Eye (tissue), 1 donor: Measurements from ENCODE around the gene SPATS2.
A peak's percentile ranks its signal among the peaks of the same experiment; 100 is the strongest.
"Not testable (repeated sequence)": the region's sequence is repeated elsewhere in the genome, so short reads cannot be mapped to it uniquely, and the experiment has no call there.

ENCODE experiments used
- DNase-seq: peaks from one replicate; pipeline ENCODE4 v3.0.0-alpha.2; 2015

SPATS2 gene

DNA sequence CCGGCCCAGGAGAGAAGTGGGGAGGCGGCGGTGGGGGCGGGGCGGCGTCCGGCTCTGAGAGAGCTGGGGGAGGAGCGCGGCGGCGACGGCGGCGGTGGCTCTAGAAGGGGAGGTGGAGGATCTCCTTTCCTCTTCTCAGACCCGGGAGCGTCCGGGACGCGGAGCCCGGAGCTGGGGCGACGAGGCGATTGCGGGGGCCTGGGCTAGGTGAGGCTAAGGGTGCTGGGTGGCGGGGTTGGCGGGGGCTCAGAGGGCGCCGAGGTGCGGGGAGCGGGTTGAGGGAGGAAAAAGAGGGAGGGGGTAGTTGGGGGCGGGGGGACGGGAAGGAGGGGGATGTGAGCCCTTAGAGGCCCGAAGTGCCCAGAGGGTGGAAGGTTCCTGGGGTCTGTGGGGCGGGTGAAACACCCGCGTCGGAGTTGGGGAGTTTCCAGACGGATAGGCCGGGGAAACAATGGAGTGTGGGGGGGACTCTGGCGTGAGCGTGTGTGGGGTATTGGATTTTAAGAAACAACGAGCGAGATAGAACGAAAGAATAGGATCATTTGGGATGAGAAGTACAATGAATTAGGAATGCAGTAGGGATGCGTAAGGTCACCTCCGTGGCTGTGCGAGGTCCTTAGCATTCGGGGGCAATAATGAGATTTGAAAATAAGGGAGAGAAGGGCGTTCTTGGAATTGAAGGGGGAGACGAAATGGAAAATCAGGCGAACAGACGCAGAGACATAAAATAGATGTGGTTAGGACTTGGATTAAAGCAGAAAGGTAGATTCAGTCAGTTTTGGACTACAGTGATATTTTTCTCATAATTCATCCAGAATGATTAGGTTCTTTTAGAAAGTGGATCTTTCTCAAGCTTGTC lies at the start of gene SPATS2:
Gene SPATS2, plus strand, starts transcription at position 82 of the 859 bp plus-strand sequence. CDS start 93,551 bp downstream, outside the sequence.
- DNase-seq, result no peak

DNA sequence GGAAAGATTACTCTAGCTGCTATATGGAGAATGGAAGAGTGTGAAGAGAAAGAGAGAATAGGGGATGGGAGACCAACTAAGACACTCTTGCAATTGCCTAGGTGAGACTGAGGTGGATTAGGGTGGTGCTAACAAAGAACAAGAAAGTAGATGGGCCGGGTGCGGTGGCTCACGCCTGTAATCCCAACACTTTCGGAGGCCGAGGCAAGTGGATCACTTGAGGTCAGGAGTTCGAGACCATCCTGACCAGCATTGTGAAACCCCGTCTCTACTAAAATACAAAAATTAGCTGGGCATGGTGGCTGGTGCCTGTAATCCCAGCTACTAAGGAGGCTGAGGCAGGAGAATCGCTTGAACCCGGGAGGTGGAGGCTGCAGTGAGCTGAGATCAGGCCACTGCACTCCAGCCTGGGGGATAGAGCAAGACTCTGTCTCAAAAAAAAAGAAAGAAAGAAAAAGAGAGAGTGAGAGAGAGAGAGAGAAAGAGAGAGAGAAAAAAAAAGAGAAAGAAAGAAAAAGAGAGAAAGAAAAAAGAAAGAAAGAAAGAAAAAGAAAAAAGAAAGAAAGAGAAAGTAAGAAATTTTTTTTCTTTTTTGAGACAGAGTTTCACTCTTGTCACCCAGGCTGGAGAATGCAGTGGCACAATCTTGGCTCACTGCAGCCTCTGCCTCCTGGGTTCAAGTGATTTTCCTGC lies 46.7 kb upstream of the SPATS2 start:
- DNase-seq, result not testable (repeated sequence)

DNA sequence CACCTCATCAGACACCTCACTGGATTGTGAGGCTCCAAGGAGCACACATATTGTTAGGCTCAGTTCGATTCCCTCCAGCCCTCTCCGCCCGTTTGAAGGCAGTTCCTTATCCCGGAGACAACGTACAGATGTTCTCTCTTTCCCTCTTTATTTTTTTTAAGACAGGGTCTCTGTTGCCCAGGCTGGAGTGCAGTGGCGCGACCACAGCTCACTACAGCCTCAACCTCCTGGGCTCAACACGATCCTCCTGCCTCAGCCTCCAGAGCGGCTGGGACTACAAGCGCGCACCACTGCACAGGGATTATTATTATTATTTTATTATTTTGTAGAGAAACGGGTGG lies 44.9 kb upstream of the SPATS2 start:
- DNase-seq, result no peak

DNA sequence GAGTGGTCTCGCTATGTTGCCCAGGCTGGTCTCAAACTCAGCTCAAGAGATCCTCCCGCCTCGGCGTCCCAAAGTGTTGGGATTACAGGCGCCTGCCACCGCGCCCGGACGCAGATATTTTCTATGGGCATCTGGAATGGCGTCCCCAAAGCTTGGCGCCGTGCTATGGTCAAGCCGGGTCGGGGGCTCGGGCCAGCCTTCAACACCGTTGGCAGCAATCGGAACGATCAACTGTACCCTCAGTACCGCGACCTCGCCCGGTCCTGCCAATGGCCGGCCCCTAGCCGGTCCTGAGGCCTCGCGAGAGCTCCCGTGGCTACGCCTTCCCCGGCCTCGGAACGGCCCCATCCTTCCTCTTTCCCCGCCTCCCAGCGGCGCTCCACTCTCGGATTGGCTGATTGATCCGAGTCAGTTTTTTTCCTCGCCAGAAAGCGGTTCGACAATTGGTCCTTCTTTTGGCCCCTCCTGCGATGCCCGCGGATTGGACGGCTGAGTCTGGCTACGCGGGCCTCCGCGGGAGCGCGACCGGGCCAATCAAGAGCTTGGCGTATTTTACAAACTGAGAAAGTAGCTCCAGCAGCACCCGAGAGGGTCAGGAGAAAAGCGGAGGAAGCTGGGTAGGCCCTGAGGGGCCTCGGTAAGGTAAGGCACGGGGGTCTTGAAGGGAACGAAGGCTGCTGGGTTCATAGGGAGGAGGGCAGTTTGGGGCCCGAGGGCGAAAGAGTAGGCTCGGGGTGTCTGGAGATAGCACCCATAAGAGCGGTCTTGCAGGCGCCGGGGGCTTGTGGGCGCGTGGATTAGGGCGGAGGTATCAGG lies 44.3 kb upstream of the SPATS2 start, which contains the start of gene TROAP:
Gene TROAP, plus strand, starts transcription at position 548 of the 816 bp plus-strand sequence. CDS start 354 bp downstream, outside the sequence.
- DNase-seq, result peak; percentile 100

DNA sequence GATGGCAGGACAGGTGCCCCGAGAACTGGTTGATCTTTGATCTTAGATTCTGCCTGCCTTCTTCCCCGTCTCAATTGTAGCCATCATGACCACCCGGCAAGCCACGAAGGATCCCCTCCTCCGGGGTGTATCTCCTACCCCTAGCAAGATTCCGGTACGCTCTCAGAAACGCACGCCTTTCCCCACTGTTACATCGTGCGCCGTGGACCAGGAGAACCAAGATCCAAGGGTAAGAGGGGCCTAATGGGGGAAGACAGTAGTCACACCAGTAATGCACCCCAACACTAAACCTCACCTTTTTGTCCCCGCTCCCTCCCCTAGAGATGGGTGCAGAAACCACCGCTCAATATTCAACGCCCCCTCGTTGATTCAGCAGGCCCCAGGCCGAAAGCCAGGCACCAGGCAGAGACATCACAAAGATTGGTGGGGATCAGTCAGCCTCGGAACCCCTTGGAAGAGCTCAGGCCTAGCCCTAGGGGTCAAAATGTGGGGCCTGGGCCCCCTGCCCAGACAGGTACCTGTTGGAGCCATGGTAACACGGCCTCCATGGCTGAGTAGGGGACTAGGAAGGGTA lies 43.7 kb upstream of the SPATS2 start:
- no peak for DNase-seq

DNA sequence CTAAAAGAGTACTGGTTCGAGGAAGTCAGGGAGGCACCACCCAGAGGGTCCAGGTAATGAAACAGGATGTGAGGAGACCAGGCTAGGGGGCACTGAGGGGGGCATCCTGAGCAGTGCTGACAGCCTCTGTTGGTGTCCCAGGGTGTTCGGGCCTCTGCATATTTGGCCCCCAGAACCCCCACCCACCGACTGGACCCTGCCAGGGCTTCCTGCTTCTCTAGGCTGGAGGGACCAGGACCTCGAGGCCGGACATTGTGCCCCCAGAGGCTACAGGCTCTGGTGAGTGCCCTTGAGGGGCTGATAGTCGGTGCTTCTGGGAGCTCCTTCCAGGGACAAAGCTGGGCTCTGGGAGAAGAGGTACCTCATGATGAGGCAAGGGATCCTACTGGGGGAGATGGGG lies 41.7 kb upstream of the SPATS2 start:
- DNase-seq, result no peak

DNA sequence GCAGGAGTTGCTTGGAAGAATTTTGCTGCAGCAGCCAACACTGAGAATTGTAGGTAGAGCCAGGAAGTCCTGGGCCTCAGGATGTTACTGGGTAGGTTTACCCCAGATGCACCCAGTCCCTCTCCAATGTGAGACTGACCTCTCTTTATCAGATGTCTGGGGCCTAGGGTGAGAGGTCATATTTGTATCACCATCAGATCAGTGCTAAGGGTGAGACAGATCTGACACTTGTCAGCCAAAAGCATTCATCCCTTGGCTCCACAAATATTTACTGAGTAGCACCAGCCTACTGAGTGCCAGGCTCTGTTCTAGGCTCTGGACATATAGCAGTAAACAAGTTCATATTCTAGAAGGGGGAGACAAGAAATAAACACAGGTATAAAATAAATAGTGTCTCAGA lies 39.9 kb upstream of the SPATS2 start:
- no peak for DNase-seq

DNA sequence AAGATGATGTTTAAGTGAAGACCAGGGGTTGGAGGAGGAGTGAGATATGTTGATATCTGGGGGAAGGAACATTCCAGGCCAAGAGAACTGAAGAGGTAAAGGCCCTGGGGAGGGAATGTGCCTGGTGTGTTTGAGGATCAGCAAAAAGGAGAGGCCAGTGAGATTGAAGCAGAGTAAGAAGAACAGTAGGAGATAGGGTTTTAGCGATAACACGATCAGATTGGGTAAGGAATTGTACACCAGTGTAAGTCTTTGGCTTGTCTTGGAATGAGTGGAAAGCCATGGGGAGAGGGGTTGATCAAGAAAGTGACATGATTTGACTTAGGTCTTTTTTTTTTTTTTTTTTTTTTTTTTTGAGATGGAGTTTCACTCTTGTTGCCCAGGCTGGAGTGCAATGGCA lies 39.4 kb upstream of the SPATS2 start:
- DNase-seq, result no peak

DNA sequence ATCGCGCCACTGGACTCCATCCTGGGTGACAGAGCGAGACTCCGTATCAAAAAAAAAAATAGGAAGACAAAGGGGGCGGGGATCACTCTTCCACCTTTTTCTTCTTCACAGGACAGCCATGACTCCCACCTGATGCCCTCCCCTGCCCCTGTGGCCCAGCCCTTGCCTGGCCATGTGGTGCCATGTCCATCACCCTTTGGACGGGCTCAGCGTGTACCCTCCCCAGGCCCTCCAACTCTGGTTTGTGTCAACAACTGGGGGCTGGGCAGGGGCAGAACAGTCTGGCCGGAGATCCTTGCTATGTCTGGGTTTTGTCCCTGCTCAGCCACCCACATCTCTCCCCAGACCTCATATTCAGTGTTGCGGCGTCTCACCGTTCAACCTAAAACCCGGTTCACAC lies 38.4 kb upstream of the SPATS2 start:
- no peak for DNase-seq

DNA sequence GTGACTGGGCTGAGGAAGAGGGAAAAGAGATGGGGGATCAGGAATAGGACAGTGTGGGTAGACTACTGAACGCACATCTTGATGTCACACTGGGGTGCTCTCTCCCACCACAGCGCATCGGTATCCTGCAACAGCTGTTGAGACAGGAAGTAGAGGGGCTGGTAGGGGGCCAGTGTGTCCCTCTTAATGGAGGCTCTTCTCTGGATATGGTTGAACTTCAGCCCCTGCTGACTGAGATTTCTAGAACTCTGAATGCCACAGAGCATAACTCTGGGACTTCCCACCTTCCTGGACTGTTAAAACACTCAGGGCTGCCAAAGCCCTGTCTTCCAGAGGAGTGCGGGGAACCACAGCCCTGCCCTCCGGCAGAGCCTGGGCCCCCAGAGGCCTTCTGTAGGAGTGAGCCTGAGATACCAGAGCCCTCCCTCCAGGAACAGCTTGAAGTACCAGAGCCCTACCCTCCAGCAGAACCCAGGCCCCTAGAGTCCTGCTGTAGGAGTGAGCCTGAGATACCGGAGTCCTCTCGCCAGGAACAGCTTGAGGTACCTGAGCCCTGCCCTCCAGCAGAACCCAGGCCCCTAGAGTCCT lies 37.1 kb upstream of the SPATS2 start:
- no peak for DNase-seq

DNA sequence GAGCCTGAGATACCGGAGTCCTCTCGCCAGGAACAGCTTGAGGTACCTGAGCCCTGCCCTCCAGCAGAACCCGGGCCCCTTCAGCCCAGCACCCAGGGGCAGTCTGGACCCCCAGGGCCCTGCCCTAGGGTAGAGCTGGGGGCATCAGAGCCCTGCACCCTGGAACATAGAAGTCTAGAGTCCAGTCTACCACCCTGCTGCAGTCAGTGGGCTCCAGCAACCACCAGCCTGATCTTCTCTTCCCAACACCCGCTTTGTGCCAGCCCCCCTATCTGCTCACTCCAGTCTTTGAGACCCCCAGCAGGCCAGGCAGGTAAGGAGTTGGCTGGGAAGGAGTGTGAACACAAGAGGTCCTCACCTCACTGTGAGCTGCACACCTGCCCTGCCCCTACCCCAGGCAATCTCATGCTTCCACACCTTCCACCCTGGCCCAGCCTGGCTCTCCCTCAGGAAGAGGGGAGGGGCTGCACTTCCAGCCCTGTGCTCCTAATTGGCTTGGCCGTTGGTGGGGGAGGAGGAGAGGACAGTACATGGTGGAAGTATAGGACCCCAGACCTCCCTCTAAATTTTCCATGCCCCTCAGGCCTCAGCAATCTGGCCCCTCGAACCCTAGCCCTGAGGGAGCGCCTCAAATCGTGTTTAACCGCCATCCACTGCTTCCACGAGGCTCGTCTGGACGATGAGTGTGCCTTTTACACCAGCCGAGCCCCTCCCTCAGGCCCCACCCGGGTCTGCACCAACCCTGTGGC lies 36.5 kb upstream of the SPATS2 start:
- no peak for DNase-seq

DNA sequence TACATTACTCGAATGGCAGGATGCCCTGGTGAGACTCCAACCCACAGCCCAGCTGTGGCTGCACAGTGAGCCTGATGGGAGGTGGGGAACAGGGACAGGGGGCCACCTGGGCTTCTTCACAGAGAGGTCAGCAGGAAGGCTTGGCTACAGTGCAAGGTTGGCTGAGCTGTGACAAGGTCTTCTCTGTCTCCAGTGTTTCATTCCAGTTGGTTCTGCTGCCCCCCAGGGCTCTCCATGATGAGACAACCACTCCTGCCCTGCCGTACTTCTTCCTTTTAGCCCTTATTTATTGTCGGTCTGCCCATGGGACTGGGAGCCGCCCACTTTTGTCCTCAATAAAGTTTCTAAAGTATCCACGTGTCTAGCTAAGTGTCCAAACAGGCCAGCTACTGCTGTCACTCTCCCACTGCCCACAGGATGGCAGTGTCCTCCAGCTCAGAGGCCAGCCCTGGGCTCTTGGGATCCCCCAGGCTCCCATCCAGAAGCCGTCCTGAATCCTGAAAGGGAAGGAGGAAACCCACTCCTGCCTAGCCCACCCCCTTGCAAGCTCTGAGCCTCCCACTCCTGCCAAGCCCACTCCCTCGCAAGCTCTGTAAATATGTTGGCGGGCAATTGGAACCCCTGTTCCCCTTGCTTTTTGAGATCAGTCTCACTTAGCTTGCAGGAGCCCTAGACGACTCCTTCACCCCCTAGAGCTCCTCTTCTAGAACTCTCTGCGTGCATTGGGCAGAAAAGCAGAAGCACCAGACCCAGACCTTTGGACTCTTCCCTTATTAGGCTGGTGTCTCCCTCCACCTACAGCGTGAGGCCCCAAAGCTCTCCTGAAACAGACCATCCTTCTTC lies 35.7 kb upstream of the SPATS2 start:
- DNase-seq, result peak; percentile 89

DNA sequence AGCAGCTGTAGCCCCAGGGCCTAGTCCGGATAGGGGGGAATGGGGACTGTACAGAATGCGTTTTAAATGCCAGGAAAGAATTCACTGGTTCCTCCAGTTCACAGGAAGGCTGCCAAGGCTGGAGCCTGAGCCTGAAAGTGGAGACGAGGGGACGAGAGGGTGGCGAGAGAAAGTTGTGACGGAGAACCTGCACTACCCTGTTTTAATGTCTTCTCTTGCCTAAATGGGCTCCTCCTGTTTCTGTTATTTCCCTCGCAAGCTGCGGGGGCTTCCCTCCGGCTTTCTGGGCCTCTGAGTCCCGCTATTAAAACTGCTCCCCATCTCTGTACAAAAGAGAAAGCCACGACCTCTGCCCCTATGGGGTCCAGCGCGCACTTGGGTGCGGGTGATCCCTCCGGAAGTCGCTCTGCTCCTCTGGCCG lies 34.8 kb upstream of the SPATS2 start:
- DNase-seq, result no peak

DNA sequence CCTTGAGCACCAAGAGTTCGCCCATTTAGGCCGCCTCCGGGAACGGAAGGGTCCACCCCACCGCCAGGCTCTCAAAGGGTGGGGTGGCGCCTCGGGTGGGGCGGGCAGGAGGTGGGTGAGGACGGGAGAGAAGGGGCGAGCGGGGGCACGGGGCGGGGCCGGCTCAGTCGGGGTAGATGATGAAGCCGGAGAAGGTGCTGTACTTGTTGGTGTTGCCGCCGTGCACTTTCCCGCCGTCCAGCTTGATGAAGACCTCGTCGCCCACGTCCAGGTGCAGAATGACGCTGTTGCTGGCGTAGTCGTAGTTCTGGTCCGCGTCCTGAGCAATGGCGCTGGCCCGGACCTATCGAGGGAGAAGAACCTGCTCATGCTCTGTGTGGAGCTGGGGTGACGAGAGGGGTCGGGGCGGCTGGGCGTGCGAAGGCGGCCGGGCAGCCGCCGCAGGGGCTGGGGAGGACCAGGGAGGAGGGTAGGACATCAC lies 34.3 kb upstream of the SPATS2 start:
- peak; percentile 49 for DNase-seq

DNA sequence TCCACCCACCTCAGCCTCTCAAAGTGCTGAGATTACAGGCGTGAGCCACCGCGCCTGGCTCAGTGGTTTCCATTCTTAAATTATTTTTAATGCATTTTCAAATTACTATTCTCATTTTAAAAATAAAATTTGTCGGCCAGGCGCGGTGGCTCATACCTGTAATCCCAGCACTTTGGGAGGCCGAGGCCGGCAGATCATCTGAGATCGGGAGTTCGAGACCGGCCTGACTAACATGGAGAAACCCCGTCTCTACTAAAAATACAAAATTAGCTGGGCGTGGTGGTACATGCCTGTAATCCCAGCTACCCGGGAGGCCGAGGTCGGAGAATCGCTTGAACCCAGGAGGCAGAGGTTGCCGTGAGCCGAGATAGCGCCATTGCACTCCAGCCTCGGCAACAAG lies 33.5 kb upstream of the SPATS2 start:
- DNase-seq, result not testable (repeated sequence)

DNA sequence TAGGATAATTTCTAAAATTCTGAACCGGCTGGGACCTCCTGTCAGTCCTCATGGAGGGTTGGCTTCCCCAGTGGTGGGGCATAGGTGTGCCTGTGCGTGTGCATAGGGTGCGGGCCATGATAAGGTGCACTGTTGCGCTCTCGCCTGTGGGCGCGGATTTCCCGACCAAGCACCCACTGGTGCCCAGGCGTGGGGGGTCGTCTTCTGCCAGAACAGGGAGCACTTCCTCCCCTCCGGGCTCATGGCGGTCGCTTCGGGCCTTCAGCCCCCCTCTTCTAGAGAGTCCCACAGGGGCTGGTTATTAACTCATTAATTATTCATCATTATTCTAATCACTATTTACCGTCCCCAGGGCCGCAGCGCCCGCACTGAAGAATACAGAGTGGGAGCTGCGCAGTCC lies 33.0 kb upstream of the SPATS2 start:
- DNase-seq, result no peak

DNA sequence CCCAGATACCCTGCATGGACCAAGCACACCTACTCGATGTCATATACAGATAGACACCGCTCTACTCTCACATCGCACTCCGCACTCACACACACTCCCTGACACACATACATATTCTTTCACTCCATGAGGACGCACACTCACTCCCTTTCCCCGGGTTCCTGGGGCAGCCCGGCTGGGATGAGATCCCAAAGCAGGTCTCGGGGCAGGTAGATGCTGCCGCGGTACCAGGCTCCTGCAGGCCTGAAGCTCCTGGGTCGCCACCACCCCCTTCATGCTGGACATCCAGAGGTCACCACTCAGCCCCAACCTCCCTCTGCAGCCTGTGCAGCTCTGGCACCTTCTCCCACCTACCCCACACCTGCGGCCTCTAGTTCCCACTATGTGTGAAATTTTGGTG lies 32.6 kb upstream of the SPATS2 start:
- DNase-seq, result no peak

DNA sequence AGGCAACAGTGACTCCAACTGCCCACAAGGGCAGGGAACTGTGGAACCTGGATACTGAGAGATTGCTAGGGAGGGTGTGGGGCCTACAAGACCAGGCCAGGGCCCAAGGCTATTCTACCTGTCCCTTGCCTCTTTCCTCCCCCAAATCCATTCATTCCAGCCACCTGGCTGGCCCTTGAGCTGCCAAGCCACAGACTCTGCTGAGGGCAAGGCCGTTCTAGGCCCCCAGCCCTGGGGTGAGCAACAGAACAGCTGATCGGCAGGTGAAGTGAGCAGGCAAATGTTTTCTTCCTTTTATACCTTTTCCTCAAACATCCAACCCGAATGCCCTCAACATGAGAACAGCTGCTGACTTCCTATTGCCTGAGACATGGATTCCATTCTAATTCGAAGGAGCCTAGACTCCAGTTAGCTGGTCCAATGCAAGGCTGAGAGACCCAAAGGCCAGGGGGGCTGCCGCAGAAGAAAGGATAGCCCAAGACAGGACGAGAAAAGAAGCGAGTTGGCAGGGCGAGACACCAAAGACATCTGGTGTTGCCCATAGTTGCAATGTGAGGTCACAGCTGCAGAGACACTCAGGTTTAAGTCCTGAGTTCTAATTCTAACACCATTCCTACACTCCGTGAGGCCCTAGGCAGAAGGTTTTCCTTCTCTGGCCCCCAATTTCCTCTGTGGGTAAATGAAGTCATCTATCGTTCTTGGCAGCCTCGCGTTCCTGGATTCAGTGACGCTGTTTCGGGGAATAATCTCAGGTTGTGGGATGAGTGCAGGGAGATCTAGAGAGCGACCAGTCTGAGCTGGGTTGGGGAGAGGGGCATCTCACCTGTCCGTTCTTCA lies 31.9 kb upstream of the SPATS2 start:
- DNase-seq, result peak; percentile 44

DNA sequence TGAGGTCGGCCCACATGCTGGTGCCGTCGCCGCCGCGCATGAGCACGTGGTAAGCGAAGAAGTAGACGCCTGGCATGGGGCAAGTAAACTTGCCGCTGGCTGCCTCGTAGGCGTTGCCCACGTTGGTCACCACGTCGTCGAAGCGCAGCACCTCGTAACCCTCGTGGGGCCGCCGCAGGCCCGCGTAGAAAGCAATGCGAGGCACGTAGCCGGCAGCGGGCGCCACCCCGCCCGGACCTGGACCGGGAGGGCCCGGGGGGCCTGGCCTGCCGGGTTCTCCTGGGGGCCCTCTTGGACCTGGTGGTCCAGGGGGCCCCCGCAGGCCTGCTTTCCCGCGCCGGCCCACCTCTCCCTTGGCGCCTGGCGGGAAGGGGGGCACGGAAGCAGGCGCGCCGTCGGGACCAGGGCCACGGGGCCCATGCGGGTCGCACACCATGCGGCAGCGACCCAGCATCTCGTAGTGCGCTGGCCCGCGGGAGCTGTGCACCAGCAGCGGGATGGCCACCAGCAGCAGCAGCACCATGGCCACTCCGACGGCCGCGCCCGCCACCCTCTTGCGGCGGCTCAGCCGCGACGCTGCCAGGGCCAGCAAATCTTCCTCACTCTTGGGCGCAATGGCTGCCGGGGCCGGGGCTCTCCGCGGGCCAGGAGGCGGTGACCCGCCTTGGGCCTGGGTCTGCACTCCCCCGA lies 31.2 kb upstream of the SPATS2 start:
- DNase-seq, result no peak
